Measurements from ENCODE around the gene EXOC3L2. TPM values are rescaled to one million over a fixed set of nuclear protein-coding genes. Genes with fewer than 3 reads are reported as not detected.

Gene EXOC3L2
- total and polyA plus RNA-seq, 2 experiments from 2014 or later, result 1.3 TPM; not detected in 1

DNA sequence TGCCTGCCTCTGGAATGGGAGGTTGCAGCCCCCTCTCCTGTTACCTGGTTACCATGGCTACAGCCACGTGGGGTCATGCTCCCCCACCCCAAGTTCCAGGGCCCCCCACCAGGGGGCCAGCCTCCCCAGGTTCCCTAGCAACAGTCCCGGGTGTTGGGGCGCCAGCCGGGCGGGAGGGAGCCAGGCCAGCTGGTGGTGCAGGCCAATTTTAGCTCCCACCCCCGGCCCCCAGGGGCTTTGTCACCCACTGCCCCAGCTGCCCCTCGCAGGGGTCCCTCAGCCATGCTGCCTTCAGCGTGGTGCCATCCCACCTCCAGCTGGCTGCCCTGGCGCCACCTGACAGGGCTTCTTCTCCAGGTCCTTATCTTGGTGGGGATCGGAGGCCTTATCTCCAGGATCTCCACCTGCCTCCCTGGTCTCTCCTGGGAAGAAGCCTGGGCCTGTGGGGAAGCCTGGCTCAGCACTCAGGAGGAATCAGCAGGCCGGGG, 8.9 kb upstream of the EXOC3L2 start:
- H4K20me1 ChIP-seq (ENCODE audit: insufficient read depth, poor library complexity, severe bottlenecking), result peaks cover 36% of the 10 kb centered on the region

DNA sequence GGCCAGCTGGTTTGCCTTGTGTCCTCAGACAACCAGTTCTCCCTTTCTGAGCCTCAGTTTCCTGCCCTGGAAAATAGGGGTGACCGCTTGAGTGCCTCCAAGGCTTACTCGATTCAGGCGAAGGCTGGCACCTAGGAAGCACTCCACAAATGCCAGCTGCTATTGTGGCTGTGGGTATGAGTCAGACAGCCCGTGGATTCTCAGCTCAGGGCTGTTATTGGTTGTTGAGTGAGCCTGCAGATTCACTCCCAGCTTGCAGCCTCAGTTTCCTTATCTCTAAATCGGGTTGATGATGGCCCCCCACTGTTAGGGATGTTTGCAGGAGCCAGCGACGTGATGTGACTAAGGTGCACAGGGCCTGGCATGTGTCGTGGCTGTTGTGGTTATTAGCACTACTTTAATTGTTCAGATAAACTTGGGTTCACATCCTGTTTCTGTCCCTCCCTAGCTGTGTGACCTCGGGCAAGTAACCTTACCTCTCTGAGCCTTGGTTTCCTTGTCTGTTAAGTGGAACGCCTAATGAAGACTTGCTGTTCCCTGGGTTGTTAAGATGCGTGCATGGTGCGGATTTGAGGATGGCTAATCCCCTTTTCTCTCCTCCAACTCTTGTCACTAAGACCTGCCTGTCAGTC, 8.3 kb upstream of the EXOC3L2 start:
- no peak overlapping the region for H3K4me3 ChIP-seq
- H3K9me2 ChIP-seq (replicated peaks; ENCODE audit: insufficient read depth), result no peaks in the 10 kb centered on the region
- H3K27ac ChIP-seq, result no peak overlapping the region
- H3K4me2 ChIP-seq, result peak overlapping the region; percentile 100
- no peak for TF ChIP-seq EZH2 (IDR thresholded peaks at IDR 0.05; ENCODE audit: borderline replicate concordance)
- TF ChIP-seq, protein P1, sequence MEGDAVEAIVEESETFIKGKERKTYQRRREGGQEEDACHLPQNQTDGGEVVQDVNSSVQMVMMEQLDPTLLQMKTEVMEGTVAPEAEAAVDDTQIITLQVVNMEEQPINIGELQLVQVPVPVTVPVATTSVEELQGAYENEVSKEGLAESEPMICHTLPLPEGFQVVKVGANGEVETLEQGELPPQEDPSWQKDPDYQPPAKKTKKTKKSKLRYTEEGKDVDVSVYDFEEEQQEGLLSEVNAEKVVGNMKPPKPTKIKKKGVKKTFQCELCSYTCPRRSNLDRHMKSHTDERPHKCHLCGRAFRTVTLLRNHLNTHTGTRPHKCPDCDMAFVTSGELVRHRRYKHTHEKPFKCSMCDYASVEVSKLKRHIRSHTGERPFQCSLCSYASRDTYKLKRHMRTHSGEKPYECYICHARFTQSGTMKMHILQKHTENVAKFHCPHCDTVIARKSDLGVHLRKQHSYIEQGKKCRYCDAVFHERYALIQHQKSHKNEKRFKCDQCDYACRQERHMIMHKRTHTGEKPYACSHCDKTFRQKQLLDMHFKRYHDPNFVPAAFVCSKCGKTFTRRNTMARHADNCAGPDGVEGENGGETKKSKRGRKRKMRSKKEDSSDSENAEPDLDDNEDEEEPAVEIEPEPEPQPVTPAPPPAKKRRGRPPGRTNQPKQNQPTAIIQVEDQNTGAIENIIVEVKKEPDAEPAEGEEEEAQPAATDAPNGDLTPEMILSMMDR (IDR thresholded peaks at IDR 0.05; ENCODE audit: poor library complexity), result no peak
- no peak for TF ChIP-seq EZH2phosphoT487 (IDR thresholded peaks at IDR 0.05; ENCODE audit: low read depth, severe bottlenecking, unreplicated experiment)
- H3K27me3 ChIP-seq, result no peaks in the 10 kb centered on the region
- H3K4me1 ChIP-seq (ENCODE audit: insufficient read depth), result peaks cover 8% of the 10 kb centered on the region
- DNase-seq (ENCODE audit: low spot score), result no peak
- H3K79me2 ChIP-seq, result peaks cover 67% of the 10 kb centered on the region
- peaks cover 36% of the 10 kb centered on the region for H4K20me1 ChIP-seq (ENCODE audit: insufficient read depth, poor library complexity, severe bottlenecking)
- H3K36me3 ChIP-seq (replicated peaks; ENCODE audit: insufficient read depth, low read depth), result no peaks in the 10 kb centered on the region
- no peaks in the 10 kb centered on the region for H3K9me3 ChIP-seq (ENCODE audit: low read depth)
- no peak overlapping the region for H2AFZ ChIP-seq
- WGBS (ENCODE audit: low lambda C conversion rate, missing lambda C conversion rate), result 90% methylated on average over 12 of the region's 12 CpGs

More for the DNA sequence above, 8.9 kb upstream of the EXOC3L2 start:
- peaks cover 67% of the 10 kb centered on the region for H3K79me2 ChIP-seq
- H3K4me2 ChIP-seq, result peak overlapping the region; percentile 100
- H3K4me3 ChIP-seq, result no peak overlapping the region
- no peaks in the 10 kb centered on the region for H3K9me3 ChIP-seq (ENCODE audit: low read depth)
- TF ChIP-seq, protein P1 (IDR thresholded peaks at IDR 0.05; ENCODE audit: poor library complexity), result no peak
- TF ChIP-seq EZH2phosphoT487 (IDR thresholded peaks at IDR 0.05; ENCODE audit: low read depth, severe bottlenecking, unreplicated experiment) (no peak), EZH2 (IDR thresholded peaks at IDR 0.05; ENCODE audit: borderline replicate concordance) (no peak)
- no peak overlapping the region for H2AFZ ChIP-seq
- H3K4me1 ChIP-seq (ENCODE audit: insufficient read depth), result peaks cover 8% of the 10 kb centered on the region
- no peaks in the 10 kb centered on the region for H3K27me3 ChIP-seq
- WGBS (ENCODE audit: low lambda C conversion rate, missing lambda C conversion rate), result 89% methylated on average over 6 of the region's 11 CpGs
- DNase-seq (ENCODE audit: low spot score), result no peak
- no peaks in the 10 kb centered on the region for H3K36me3 ChIP-seq (replicated peaks; ENCODE audit: insufficient read depth, low read depth)
- H3K27ac ChIP-seq, result no peak overlapping the region
- H3K9me2 ChIP-seq (replicated peaks; ENCODE audit: insufficient read depth), result no peaks in the 10 kb centered on the region

DNA sequence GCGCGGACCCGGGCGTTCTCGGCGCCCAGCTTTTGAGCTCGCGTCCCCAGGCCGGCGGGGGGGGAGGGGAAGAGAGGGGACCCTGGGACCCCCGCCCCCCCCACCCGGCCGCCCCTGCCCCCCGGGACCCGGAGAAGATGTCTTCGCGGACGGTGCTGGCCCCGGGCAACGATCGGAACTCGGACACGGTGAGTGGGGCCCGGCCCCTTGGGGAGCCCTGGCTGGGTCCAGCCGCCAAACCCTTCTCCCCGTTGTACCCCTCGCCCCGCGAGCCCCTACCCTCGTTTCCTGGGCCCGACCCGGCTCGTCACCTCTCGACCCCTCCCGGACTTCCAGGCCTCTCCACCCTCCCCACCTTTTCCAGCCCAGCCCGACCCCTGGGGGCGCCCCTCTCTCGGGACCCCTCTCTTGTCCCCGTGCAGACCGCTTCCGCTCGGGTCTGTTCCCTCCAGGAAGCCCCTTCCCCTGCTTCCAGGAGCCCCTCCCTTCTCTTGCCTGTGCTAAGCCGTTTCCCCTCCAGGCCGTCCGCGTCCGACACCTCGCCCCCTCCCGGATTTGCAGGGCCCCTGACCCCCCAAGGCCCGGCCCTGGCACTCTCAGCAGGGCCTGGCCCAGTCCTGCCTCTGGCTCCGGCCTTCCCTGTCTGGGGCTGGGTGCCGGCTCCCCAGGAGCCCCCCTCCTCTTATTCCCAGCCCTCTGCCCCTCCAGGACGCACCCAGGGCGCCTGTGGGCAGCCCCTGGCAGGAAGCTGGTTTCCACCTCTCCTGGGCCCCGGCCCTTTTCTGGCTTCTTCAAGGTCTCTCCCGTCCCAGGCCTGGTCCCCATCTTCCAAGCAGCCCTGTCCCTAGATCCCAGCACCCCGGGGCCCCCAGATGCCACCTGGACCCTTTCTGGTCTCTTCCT, 6.5 kb upstream of the EXOC3L2 start:
- H2AFZ ChIP-seq, result no peak overlapping the region
- H3K27ac ChIP-seq, result peak overlapping the region; percentile 78
- 10% methylated on average over 15 of the region's 57 CpGs for WGBS (ENCODE audit: low lambda C conversion rate, missing lambda C conversion rate)
- no peaks in the 10 kb centered on the region for H3K27me3 ChIP-seq
- no peaks in the 10 kb centered on the region for H3K9me2 ChIP-seq (replicated peaks; ENCODE audit: insufficient read depth)
- H4K20me1 ChIP-seq (ENCODE audit: insufficient read depth, poor library complexity, severe bottlenecking), result peaks cover 32% of the 10 kb centered on the region
- H3K4me2 ChIP-seq, result peak overlapping the region; percentile 100
- no peaks in the 10 kb centered on the region for H3K9me3 ChIP-seq (ENCODE audit: low read depth)
- peak overlapping the region; percentile 92 for H3K4me3 ChIP-seq
- peaks cover 57% of the 10 kb centered on the region for H3K79me2 ChIP-seq
- H3K4me1 ChIP-seq (ENCODE audit: insufficient read depth), result peaks cover 8% of the 10 kb centered on the region
- TF ChIP-seq EZH2 (IDR thresholded peaks at IDR 0.05; ENCODE audit: borderline replicate concordance), result no peak
- no peak for TF ChIP-seq EZH2phosphoT487 (IDR thresholded peaks at IDR 0.05; ENCODE audit: low read depth, severe bottlenecking, unreplicated experiment)
- TF ChIP-seq, protein P1 (IDR thresholded peaks at IDR 0.05; ENCODE audit: poor library complexity), result no peak
- no peaks in the 10 kb centered on the region for H3K36me3 ChIP-seq (replicated peaks; ENCODE audit: insufficient read depth, low read depth)
- DNase-seq (ENCODE audit: low spot score), result peak; percentile 47

All from hepatocyte (in vitro differentiated cells).